ENCODE measurements around the gene RPL28.

DNA sequence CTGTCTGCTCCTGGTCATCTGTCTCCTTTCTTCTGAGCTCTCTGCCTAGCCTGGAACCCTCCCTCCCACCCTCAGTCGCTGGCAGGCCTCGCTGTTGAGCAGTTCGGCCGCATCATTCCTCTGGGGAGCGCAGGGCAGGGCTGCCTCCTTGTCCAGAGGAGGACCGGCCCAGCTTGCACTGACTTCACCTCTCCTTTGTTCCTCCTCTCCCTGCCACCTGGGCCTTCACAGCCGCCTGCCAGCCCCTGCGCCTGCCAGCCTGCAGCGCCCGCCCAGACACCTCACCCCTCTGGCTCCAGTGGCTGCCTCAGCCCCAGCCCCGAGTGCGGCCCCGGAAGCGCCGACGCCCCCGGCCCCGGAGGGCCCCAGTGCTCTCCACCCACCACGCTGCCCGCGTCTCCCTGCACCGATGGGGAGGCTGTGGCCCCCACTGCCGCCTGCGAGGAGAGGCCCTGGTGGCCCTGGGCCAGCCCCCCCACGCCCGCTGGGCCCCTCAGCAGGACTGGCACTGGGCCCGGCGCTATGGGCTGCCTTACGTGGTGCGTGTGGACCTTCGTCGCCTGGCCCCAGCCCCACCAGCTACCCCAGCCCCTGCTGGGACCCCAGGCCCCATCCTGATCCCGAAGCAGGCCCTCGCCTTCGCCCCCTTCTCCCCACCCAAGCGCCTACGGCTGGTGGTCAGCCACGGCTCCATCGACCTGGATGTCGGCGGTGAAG, 38.8 kb upstream of the RPL28 start:
- TF ChIP-seq, protein P1, sequence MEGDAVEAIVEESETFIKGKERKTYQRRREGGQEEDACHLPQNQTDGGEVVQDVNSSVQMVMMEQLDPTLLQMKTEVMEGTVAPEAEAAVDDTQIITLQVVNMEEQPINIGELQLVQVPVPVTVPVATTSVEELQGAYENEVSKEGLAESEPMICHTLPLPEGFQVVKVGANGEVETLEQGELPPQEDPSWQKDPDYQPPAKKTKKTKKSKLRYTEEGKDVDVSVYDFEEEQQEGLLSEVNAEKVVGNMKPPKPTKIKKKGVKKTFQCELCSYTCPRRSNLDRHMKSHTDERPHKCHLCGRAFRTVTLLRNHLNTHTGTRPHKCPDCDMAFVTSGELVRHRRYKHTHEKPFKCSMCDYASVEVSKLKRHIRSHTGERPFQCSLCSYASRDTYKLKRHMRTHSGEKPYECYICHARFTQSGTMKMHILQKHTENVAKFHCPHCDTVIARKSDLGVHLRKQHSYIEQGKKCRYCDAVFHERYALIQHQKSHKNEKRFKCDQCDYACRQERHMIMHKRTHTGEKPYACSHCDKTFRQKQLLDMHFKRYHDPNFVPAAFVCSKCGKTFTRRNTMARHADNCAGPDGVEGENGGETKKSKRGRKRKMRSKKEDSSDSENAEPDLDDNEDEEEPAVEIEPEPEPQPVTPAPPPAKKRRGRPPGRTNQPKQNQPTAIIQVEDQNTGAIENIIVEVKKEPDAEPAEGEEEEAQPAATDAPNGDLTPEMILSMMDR (IDR thresholded peaks at IDR 0.05; ENCODE audit: low read depth, low read length, missing input control), result no peak
- no peak for TF ChIP-seq EGR1 (IDR thresholded peaks at IDR 0.05; ENCODE audit: low read depth in 2 of 2)
- TF ChIP-seq GABPA (IDR thresholded peaks at IDR 0.05 in 1 of 2, conservative IDR thresholded peaks at IDR 0.05 in 1 of 2), result no peak
- TF ChIP-seq, protein P2, sequence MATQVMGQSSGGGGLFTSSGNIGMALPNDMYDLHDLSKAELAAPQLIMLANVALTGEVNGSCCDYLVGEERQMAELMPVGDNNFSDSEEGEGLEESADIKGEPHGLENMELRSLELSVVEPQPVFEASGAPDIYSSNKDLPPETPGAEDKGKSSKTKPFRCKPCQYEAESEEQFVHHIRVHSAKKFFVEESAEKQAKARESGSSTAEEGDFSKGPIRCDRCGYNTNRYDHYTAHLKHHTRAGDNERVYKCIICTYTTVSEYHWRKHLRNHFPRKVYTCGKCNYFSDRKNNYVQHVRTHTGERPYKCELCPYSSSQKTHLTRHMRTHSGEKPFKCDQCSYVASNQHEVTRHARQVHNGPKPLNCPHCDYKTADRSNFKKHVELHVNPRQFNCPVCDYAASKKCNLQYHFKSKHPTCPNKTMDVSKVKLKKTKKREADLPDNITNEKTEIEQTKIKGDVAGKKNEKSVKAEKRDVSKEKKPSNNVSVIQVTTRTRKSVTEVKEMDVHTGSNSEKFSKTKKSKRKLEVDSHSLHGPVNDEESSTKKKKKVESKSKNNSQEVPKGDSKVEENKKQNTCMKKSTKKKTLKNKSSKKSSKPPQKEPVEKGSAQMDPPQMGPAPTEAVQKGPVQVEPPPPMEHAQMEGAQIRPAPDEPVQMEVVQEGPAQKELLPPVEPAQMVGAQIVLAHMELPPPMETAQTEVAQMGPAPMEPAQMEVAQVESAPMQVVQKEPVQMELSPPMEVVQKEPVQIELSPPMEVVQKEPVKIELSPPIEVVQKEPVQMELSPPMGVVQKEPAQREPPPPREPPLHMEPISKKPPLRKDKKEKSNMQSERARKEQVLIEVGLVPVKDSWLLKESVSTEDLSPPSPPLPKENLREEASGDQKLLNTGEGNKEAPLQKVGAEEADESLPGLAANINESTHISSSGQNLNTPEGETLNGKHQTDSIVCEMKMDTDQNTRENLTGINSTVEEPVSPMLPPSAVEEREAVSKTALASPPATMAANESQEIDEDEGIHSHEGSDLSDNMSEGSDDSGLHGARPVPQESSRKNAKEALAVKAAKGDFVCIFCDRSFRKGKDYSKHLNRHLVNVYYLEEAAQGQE (IDR thresholded peaks at IDR 0.05), result no peak
- TF ChIP-seq TAF1 (conservative IDR thresholded peaks at IDR 0.05), result no peak
- TF ChIP-seq JUND (IDR thresholded peaks at IDR 0.05), result no peak
- TF ChIP-seq, protein P3, sequence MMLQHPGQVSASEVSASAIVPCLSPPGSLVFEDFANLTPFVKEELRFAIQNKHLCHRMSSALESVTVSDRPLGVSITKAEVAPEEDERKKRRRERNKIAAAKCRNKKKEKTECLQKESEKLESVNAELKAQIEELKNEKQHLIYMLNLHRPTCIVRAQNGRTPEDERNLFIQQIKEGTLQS (IDR thresholded peaks at IDR 0.05), result no peak
- no peak for TF ChIP-seq HNF4A (conservative IDR thresholded peaks at IDR 0.05)
- TF ChIP-seq, protein P4, sequence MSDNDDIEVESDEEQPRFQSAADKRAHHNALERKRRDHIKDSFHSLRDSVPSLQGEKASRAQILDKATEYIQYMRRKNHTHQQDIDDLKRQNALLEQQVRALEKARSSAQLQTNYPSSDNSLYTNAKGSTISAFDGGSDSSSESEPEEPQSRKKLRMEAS (IDR thresholded peaks at IDR 0.05), result no peak
- no peak for TF ChIP-seq YY1 (IDR thresholded peaks at IDR 0.05)
- no peak for TF ChIP-seq RXRA (IDR thresholded peaks at IDR 0.05)
- TF ChIP-seq, protein P5, sequence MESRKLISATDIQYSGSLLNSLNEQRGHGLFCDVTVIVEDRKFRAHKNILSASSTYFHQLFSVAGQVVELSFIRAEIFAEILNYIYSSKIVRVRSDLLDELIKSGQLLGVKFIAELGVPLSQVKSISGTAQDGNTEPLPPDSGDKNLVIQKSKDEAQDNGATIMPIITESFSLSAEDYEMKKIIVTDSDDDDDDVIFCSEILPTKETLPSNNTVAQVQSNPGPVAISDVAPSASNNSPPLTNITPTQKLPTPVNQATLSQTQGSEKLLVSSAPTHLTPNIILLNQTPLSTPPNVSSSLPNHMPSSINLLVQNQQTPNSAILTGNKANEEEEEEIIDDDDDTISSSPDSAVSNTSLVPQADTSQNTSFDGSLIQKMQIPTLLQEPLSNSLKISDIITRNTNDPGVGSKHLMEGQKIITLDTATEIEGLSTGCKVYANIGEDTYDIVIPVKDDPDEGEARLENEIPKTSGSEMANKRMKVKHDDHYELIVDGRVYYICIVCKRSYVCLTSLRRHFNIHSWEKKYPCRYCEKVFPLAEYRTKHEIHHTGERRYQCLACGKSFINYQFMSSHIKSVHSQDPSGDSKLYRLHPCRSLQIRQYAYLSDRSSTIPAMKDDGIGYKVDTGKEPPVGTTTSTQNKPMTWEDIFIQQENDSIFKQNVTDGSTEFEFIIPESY (IDR thresholded peaks at IDR 0.05), result no peak
- no peak for TF ChIP-seq SP1 (IDR thresholded peaks at IDR 0.05)
- TF ChIP-seq FOXA2 (IDR thresholded peaks at IDR 0.05), result no peak

Measured in liver (tissue), 3 donors.